Neural cell (in vitro differentiated cells): ENCODE results near the gene BTD. TPM values are rescaled to one million over a fixed set of nuclear protein-coding genes. Genes with fewer than 3 reads are reported as not detected.

ENCODE experiments used
- H2AFZ ChIP-seq: fragments of 200-600, 300-800 bp; sonication (generic), shearing (Covaris generic); 2 replicates; pipeline ENCODE4 v1.6.0; 2014; ENCODE audit warnings: low read depth, mild to moderate bottlenecking, antibody characterized with exemption, low read length, moderate library complexity
- H3F3A ChIP-seq: fragments of 200-600 bp; shearing (Covaris generic); 2 replicates; pipeline ENCODE4 v1.6.1; 2016; ENCODE audit warnings: mild to moderate bottlenecking, moderate library complexity, mixed read lengths, antibody characterized with exemption, low read length; ENCODE audit not compliant: insufficient read depth, poor library complexity, severe bottlenecking
- H3K27ac ChIP-seq: fragments of 200-600, 300-800 bp; sonication (generic), shearing (Covaris generic); 2 replicates; pipeline ENCODE4 v1.5.1; 2014; ENCODE audit warnings: mild to moderate bottlenecking, low read length, moderate library complexity
- H3K27me3 ChIP-seq: fragments of 300-800, 200-600 bp; sonication (generic), shearing (Covaris generic); 2 replicates; pipeline ENCODE4 v1.6.0; 2014; ENCODE audit warnings: mild to moderate bottlenecking, low read depth, low read length, moderate library complexity; ENCODE audit not compliant: insufficient read depth
- H3K36me3 ChIP-seq: fragments of 300-800, 200-600 bp; sonication (generic), shearing (Covaris generic); 2 replicates; pipeline ENCODE4 v1.5.1; 2014; ENCODE audit warnings: mild to moderate bottlenecking, antibody characterized with exemption, low read length, moderate library complexity; ENCODE audit not compliant: insufficient read depth
- H3K4me2 ChIP-seq: fragments of 300-800, 200-600 bp; sonication (generic), shearing (Covaris generic); 2 replicates; pipeline ENCODE4 v1.6.0; 2014; ENCODE audit warnings: mild to moderate bottlenecking, low read length
- H3K4me3 ChIP-seq: fragments of 300-800, 200-600 bp; sonication (generic), shearing (Covaris generic); 2 replicates; pipeline ENCODE4 v1.5.1; 2014; ENCODE audit warnings: mild to moderate bottlenecking, low read length, moderate library complexity
- H3K79me2 ChIP-seq: fragments of 200-600 bp; shearing (Covaris generic); replicated peaks from 2 replicates; pipeline ENCODE4 v1.6.0; 2014; ENCODE audit warnings: mild to moderate bottlenecking, low read length, moderate library complexity; ENCODE audit not compliant: insufficient read depth
- H3K9ac ChIP-seq: fragments of 300-800, 200-600 bp; sonication (generic), shearing (Covaris generic); 2 replicates; pipeline ENCODE4 v1.6.1; 2016; ENCODE audit warnings: mild to moderate bottlenecking, low read length, mixed read lengths
- H3K9me2 ChIP-seq: fragments of 200-600 bp; shearing (Covaris generic); 2 replicates; pipeline ENCODE4 v1.6.1; 2016; ENCODE audit warnings: mild to moderate bottlenecking, low read length, mixed read lengths; ENCODE audit not compliant: insufficient read depth
- H3K9me3 ChIP-seq: fragments of 200-600, 300-800 bp; sonication (generic), shearing (Covaris generic); 2 replicates; pipeline ENCODE4 v1.6.1; 2016; ENCODE audit warnings: mild to moderate bottlenecking, mixed run types, low read length, moderate library complexity, mixed read lengths
- H4K20me1 ChIP-seq: fragments of 200-600 bp; shearing (Covaris generic); 2 replicates; pipeline ENCODE4 v1.6.1; 2016; ENCODE audit warnings: mild to moderate bottlenecking, mixed run types; ENCODE audit not compliant: insufficient read depth
- CTCF ChIP-seq: fragments of 450-650 bp; IDR thresholded peaks from 2 replicates; pipeline ENCODE4 v1.5.1; 2014; ENCODE audit warnings: antibody characterized with exemption, mild to moderate bottlenecking, moderate library complexity; ENCODE audit not compliant: poor library complexity, severe bottlenecking
- EP300 ChIP-seq: fragments of 450-650 bp; conservative IDR thresholded peaks from 2 replicates; pipeline ENCODE4 v1.6.1; 2014; ENCODE audit warnings: antibody characterized with exemption, mild to moderate bottlenecking, moderate library complexity; ENCODE audit not compliant: poor library complexity, severe bottlenecking
- EZH2 ChIP-seq: fragments of 200-600, 300-800 bp; shearing (Covaris generic), sonication (generic); IDR thresholded peaks from 2 replicates; pipeline ENCODE4 v1.6.1; 2014; ENCODE audit warnings: antibody characterized with exemption, low read length, borderline replicate concordance, mild to moderate bottlenecking; ENCODE audit not compliant: insufficient read depth, poor library complexity, severe bottlenecking
- MXI1 ChIP-seq: fragments of 450-650 bp; conservative IDR thresholded peaks from 2 replicates; pipeline ENCODE4 v1.6.1; 2014; ENCODE audit warnings: antibody characterized with exemption, mild to moderate bottlenecking; ENCODE audit not compliant: poor library complexity, severe bottlenecking
- POLR2AphosphoS5 ChIP-seq: IDR thresholded peaks from 2 replicates; pipeline ENCODE4 v1.6.1; 2012
- RAD21 ChIP-seq: fragments of 450-650 bp; conservative IDR thresholded peaks from 2 replicates; pipeline ENCODE4 v1.6.1; 2014; ENCODE audit warnings: antibody characterized with exemption, mild to moderate bottlenecking, moderate library complexity
- REST ChIP-seq: IDR thresholded peaks from 2 replicates; pipeline ENCODE4 v1.6.1; 2012; ENCODE audit warnings: borderline replicate concordance
- SMC3 ChIP-seq: fragments of 450-650 bp; conservative IDR thresholded peaks from 2 replicates; pipeline ENCODE4 v1.6.1; 2014; ENCODE audit warnings: antibody characterized with exemption, mild to moderate bottlenecking, moderate library complexity; ENCODE audit not compliant: poor library complexity
- TAF1 ChIP-seq: IDR thresholded peaks from 2 replicates; pipeline ENCODE4 v1.6.1; 2012; ENCODE audit warnings: low read depth
- polyA plus RNA-seq: library from polyadenylated mRNA; depleted of rRNA; stranded (reverse); fragments of >200 nt; gene quantifications from 2 replicates; pipeline ENCODE4 v1.2.3, GENCODE V29; 2014

The BTD gene
- polyA plus RNA-seq, 1 donor from 2014 or later, result 4.6 TPM

- Histone ChIP-seq H3F3A (no peaks in the 10 kb centered on the region), H3K4me2 (no peak overlapping the region), H3K27me3 (no peaks in the 10 kb centered on the region), H3K4me3 (no peak overlapping the region), H4K20me1 (no peaks in the 10 kb centered on the region), H3K9ac (no peak overlapping the region), H3K79me2 (no peaks in the 10 kb centered on the region), H3K9me3 (no peaks in the 10 kb centered on the region), H3K9me2 (no peaks in the 10 kb centered on the region), H3K36me3 (no peaks in the 10 kb centered on the region), H3K27ac (no peak overlapping the region), H2AFZ (no peak overlapping the region)
- TF ChIP-seq EZH2, result no peak
- TF ChIP-seq MXI1, result no peak
- no peak for TF ChIP-seq TAF1
- no peak for TF ChIP-seq SMC3
- TF ChIP-seq EP300, result no peak
- no peak for TF ChIP-seq POLR2AphosphoS5
- no peak for TF ChIP-seq RAD21
- no peak for TF ChIP-seq CTCF
- no peak for TF ChIP-seq REST
Measured at GRCh38 chr3:15649858-15650257, 48.3 kb downstream of the BTD start.

- TF ChIP-seq MXI1, result no peak
- TF ChIP-seq TAF1, result no peak
- no peak for TF ChIP-seq POLR2AphosphoS5
- TF ChIP-seq EP300, result no peak
- TF ChIP-seq SMC3, result no peak
- TF ChIP-seq RAD21, result no peak
- no peak for TF ChIP-seq CTCF
- TF ChIP-seq REST, result no peak
- no peak for TF ChIP-seq EZH2
Measured at GRCh38 chr3:15651396-15651795, 49.9 kb downstream of the BTD start.

More at GRCh38 chr3:15651396-15651795, 49.9 kb downstream of the BTD start:
- H3K9me3 ChIP-seq, result no peaks in the 10 kb centered on the region
- H3K4me2 ChIP-seq, result no peak overlapping the region
- H3K9ac ChIP-seq, result no peak overlapping the region
- no peaks in the 10 kb centered on the region for H3K36me3 ChIP-seq
- H2AFZ ChIP-seq, result no peak overlapping the region
- no peaks in the 10 kb centered on the region for H3K9me2 ChIP-seq
- no peaks in the 10 kb centered on the region for H3K27me3 ChIP-seq
- no peak overlapping the region for H3K4me3 ChIP-seq
- no peaks in the 10 kb centered on the region for H3F3A ChIP-seq
- no peaks in the 10 kb centered on the region for H3K79me2 ChIP-seq
- no peak overlapping the region for H3K27ac ChIP-seq
- H4K20me1 ChIP-seq, result no peaks in the 10 kb centered on the region
